AML-193 (cell line): ENCODE measurements around the gene SPNS3.

Experiments
- DNase-seq, 2 experiments: peaks; one replicate each; lab custom pipeline; 2025; lab: John Stamatoyannopoulos, UW

The SPNS3 gene

DNA sequence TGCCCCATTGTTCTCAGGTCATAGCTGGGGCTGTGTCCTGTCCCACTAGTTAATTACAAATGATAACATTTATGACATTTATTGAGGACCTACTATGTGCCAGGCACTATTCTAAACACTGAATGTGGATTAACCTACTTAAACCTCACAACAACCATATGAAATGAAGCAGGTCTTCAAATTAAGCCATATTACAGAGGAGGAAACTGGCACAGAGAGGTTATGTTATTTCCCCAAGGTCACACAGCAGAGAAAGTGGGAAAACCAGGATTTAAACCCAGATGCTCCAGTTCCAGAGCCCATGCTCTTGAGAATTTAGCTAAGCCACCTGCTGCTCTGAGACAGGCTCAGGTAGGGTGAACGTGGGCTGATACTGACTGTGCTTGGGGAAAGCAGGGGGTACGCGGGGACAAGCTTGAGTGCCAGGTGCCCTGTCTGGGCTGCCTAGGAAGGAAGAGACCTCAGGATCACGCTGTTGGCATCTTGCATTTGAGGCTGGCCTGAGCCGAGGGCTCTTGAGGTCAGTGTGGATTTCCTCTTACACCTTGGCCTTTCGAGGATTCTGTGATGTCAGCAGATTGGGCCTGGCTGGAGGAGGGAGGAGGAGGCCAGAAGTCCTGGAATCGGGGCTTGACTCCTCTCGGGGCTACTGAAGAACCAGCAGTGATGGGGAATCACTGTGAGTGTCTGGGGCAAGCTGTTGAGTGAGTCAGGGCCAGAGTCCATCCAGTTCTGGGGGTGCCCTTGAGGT, 73.8 kb downstream of the SPNS3 start:
- DNase-seq: no peak

- DNase-seq: no peak
Measured at GRCh38 chr17:4508207-4508606, 74.5 kb downstream of the SPNS3 start.

DNA sequence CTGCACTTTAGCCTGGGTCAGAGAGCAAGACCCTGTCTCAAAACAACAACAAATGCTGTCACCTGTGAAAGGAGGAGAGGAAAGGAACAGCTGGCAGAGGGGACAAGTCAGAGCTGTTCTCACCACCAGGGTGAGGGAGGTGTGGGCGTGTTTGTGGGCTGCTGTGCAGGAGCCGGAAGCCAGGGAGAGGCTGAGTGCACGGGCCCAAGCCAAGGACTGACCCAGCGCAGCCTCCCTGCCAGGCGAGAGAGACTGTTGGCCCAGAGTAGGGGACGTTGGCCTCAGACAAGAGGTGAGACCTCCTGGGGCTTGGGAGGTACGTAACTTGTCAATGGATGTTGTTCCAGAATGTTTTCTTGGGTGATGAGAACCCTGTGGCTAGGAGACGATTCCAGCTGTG, 75.7 kb downstream of the SPNS3 start:
- no peak for DNase-seq

DNA sequence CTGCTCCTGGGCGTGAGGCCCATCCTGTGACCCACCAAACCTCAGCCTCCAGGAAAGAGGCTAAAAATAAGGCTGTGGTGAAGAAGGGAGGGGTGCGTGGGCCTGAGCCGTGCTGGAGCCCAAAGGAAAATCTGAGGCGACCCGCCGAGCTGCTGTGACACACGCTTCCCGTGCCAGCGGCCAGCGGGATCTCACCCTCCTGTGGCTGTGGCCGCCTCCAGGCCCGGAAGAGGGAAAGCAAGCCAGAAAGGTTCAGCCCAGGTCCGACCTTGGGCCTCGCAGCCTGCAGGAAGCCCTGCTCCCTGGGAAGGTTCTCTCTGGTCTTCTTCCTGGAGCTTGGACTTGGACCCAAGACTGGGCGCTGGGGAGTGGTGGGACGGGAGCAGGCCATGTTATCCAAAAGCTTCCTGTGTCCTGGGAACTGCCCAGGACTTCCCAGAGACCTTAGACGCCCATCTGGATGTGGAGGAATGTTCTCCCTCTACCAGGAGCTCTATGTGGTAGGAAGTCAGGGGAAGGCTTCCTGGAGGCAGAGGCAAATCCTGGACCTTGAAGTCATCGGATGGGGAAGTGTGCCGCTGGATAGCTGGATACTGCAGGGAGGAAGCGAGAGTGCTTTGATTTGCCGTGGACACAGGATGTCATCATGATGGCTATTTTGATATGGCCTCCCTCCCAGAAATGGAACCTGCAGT, 76.3 kb downstream of the SPNS3 start:
- DNase-seq: no peak

DNA sequence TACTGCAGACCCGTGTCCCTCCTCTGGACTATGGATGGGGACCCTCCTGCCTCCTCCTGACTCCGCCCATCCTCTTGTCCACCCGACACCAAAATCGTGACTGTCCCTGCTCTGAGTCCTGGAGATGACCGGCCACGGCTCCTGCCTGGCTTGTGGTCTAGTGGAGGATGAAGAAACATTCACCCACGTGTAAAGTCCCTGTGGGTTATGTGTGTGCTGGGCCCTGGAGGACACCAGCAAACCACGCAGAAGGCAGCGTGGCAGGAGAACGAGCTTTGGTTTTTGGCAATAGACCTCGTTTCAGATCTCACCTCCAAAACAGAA, 76.8 kb downstream of the SPNS3 start:
- no peak for DNase-seq

GRCh38 chr17:4511199-4511932, 77.6 kb downstream of the SPNS3 start:
- no peak for DNase-seq

DNA sequence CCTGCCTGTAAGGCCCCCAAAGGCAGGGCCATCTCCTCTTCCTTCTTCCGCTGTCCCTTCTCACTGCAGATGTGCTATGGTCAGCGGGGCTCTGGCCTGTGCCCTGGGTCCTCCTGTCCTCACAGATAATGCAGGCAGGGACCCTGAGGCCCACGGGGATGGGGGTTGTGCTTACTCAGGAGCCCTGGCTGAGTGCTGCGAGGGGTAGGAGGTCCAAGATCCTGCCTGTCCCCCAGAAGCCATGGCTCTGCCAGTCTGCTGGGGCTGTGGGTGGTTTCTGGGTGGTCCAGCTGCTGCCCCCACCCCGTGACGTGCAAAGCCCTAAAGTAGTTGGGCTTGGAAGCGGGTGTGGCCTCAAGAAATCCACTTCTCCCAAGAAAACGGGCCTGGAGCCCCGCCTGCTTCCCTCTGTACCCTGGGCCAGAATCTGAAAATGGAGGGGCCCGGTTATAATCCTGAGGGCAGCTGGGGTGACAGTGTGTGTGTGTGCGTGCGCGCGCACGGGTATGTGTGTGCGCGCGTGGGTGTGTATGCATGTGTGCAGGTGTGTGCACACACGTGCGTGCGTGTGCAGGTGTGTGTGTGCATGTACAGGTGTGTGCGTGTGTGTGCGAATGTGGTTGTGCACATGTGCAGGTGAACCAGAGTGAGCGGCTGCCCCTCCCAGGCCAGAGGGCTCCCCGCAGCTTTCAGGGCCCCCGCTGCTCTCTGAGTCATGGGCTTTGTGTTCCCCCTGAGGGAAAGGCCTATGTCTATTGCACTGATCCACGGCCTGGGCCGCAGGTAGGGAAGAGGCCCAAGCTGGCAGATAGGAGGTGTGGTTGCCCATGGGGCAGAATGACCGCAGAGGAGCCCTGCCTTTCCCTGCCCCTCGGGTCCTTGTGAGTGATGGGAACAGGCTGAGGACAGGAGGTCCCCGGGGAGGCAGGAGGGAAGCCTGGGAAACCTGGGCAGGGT, 78.7 kb downstream of the SPNS3 start:
- DNase-seq: no peak

- DNase-seq: no peak
Measured at GRCh38 chr17:4513113-4514032, 79.6 kb downstream of the SPNS3 start.

DNA sequence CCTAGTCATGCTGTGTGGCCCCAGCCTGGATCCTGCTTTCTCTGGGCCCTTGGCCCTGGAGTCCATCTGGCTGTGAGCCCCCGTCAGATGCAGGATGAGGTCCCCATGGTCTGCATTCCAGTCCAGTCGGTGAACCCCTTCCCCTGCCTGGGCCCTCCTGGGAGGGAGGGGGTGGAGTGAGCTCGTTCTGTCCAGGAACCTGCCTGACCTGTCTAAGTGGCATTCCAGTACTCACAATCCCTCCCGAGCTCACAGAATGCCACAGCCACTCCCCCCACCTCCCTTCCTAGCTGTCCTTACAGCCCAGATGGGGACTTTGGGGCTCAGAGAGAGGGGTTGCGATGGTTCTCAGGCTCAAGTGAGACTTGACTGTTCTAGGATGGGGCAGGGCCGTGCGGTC, 80.5 kb downstream of the SPNS3 start:
- no peak for DNase-seq

- DNase-seq: no peak
Measured at GRCh38 chr17:4514779-4515178, 81.0 kb downstream of the SPNS3 start.

GRCh38 chr17:4515501-4515900, 81.8 kb downstream of the SPNS3 start:
- no peak for DNase-seq

DNA sequence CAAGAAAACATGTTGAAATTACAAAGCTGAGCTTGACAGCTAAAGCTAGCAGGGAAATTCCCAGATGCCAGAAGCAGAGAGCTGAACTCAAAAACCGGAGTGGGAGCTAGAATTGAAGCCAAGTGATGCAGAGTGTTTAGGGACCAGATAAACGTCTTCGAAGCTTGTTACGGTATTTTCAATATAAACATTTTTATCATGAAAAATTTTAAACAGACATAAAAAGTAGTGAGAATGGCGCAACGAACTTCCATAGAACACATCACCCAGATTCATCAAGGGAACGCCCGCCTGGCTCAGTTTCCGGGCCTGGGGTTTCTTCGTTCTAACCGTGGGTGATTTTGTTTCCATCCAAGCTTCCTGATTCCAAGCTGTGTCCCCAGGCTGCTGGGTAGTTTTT, 83.0 kb downstream of the SPNS3 start:
- no peak for DNase-seq

GRCh38 chr17:4518901-4519300, 85.2 kb downstream of the SPNS3 start:
- no peak for DNase-seq

DNA sequence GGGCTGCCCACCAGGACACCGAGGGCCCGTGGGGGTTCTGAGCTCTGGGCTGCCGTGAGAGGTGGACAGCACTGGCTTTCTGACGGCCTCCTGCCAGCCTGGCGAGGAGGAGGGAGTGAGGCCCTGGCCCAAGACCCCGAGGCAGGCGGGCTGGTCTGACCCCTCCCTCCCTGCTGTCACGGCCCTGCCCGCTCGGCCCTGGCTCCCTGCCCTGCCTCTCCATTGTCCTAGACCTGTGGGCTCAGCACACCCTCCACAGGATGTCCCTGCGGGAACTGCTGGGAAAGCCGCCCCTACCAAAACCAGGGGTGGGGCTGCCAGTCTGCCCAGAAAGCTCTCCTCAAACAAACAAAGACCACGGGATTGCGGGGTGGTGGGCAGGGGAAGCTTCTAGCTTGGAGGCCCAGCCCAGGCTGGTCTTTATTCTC, 85.6 kb downstream of the SPNS3 start:
- no peak for DNase-seq

- no peak for DNase-seq
Measured at GRCh38 chr17:4520060-4520893, 86.5 kb downstream of the SPNS3 start.

GRCh38 chr17:4520894-4521600, 87.3 kb downstream of the SPNS3 start:
- no peak for DNase-seq

DNA sequence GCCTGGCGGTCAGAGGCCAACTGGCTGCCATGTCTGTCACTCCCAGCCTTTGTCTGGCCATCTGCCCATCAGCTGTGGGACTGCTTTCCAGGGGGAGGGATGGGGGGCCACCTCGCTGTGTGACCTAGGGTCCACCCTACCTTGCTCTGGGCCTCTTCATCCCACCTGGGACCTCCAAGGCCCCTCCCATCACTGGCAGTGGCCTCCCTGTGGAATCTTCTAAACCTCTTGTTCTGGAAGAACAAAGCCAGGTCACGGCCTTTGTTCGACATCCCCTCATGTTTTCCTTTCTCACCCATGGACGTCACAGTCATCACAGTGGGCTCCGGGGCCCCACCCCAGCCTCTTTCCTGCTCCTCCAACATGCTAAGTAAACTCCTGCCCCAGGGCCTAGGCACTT, 88.9 kb downstream of the SPNS3 start:
- DNase-seq: no peak

GRCh38 chr17:4523946-4524345, 90.2 kb downstream of the SPNS3 start:
- DNase-seq: no peak

GRCh38 chr17:4525691-4526397, 92.1 kb downstream of the SPNS3 start:
- no peak for DNase-seq
